UCSD-AML1 (cell line): ENCODE measurements around the gene GNG12.

ENCODE experiments used
- DNase-seq: peaks from one replicate; lab custom pipeline; 2025; ENCODE audit not compliant: unreplicated experiment; lab: John Stamatoyannopoulos, UW

Gene GNG12

DNA sequence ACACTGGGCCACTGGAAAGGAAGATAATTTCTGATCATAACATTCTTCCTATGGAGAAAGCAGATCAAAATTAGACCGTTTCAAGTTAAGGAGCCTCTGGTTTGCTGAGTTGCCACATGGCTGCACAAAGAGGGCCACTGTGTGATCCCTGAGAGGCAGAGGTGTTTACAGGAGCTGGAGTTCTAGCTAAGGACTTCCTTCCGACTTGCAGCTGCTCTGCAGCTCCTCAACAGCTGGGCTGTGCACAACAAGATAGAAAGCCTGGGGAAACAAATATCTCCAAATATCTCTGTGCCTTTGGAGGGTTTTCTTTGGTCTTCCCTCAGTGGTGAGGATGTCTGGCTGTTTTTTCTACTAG lies 121.4 kb downstream of the GNG12 start:
- no peak for DNase-seq

DNA sequence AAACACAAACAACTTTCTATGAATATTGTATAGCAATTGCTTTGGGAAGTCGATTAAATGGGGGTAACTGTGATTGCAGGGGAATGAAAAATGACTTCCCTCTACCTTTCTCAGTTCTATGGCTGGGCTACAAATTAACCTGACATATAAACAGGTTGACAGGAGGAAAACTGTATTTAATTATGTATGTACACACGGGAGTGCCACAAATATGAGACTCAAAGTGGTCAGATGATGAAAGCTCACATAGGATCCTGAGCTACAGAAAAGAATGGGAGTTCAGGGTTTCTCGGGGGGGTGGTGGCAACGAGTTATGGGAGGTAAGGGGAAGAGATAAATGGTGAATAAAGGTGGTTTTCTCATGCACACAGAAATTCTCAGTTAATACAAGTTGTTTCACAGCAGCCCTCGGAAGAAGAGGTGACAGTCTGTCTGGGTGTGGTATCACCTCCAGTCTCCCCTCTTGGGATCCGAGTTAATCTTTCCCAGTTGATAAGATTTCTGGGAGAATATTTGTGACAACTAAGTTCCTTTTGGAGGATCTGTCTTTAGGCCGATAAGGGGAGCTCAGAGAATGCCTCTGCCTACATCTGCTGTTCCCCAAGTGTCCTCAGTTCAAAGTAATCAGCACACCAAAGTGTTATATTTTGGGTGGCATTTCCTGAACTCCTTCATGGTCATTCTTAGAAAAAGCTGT lies 122.0 kb downstream of the GNG12 start:
- no peak for DNase-seq

DNA sequence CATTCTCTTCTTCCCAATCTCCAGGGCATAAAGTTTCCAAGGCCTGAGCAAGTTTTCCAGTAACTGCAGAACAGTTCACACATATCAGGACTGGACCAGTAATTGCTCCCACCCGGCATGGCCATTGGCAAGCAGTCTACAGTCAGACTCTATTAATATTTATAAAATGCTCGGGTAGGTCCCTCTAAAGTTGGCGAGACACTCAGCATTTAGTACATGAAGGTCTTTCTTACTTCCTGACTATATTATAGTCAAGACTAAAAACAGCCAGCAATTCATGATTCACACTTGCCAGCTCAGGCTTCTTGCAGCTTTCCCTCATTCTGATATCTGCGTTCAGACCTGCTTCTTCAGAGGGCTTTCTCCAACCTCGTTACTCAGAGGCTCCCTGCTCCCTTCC lies 122.8 kb downstream of the GNG12 start:
- no peak for DNase-seq

DNA sequence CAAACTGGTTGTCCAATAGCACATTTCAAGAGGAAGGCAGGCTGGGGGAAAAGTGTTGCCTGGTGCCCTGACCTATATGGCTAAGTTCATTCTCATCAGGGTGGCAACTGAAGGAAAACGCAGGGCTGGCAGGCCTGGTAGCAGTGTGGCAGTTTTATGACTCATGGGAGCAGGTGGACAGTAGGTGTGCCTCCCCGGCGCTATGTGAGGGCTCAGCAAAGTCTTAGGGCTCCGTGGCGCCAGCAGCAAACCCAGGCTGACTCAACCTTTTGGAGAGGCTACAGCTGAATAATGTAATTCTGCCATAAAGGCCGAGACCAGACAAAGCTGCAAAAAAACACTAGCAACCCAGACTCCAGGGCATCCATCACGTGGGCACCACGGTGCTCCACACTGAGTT lies 124.7 kb downstream of the GNG12 start:
- no peak for DNase-seq

GRCh38 chr1:67705735-67706453 lies 127.4 kb downstream of the GNG12 start:
- DNase-seq = no peak

- no peak for DNase-seq
These were observed 128.9 kb downstream of the GNG12 start for GRCh38 chr1:67704351-67704750.

DNA sequence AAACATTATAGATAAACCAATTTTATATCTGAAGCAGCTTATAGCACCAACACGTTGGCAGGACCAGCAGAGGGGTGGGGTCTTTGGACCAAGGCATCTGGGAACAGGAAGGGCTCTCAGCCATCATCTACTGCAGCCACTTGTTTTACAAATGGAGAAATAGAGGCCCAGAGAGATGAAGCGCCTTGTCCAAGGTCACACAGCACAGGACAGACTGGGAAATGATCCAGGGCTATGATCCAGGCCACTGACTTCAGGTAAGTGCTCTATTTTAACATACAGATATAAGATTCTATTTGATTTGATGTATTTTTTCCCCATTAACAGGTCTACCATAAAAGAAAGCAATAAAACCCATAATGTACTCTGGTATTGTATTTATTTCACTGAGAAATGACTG lies 131.4 kb downstream of the GNG12 start:
- no peak for DNase-seq

DNA sequence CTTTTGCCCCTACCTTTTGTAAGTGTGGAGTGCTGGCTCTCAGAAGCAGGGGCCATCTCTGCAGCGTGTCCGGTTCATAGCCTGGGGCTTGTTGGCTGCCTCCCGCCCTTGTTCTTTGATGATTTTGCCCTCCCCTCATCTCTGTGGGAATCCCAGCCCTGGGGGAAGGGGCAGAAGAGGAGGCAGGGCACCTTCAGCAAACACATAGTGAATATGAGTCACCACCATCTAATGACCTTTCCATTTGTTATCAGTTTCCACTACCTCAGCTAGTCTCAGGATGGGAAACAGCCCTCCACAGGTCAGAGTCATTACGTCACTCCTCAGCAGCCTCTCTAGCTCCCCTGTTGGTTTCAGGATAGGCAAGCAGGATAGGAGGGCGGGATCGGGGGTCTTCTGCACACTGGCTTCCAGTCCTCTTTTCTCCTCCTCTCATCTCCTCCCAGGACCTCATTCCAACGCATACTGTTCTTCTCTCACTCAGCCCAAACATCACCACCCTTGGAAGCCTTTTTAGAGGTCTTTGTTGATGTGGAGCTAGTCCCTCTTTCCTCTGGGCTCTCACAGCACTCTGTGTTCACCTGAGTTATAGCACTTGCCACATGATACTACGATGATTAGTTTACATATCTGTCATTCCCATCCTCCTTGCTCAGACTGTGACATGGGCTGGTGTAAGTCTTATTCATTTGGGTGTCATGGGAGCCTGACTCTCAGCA lies 132.4 kb downstream of the GNG12 start:
- peak; percentile 16 for DNase-seq

GRCh38 chr1:67700220-67700619 lies 133.0 kb downstream of the GNG12 start:
- DNase-seq = no peak

DNA sequence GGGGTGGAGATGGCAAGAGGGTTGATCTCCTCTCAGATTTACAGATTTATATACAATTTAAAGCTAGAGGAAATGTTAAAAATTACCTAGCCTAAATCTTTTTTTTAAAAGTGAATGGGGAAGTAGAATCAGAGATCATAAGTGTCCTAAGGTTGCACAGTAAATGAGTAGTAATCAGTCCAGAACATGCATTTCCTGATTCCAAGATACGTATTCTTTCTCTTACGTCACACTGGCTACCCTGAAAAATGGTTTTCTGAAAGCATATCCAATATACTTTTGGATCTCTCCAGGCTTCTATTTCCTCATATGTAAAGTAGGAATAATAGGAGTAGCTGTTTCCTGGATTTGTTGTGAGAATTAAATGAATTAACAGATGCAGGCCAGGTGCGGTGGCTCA lies 136.6 kb downstream of the GNG12 start:
- DNase-seq = no peak

GRCh38 chr1:67695963-67696362 lies 137.3 kb downstream of the GNG12 start:
- no peak for DNase-seq

DNA sequence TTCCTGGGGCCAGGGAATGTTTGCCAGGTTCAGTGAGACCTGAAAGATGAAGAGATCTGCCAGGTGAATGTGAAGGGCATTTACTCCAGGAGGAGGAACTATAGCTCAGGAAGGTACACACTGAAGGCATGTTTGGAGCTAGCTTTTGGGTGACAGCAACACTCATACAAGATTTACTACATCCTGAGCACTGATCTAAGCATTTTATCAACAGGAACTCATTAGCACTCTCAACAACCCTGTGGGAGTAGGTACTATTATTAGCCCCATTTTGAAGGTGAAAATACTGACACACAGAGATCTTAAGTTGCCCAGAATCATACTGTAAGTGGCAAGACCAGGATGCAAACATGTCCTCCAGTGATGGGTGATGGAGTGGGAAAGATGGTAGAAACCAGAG lies 141.6 kb downstream of the GNG12 start:
- DNase-seq = no peak

GRCh38 chr1:67690411-67690810 lies 142.9 kb downstream of the GNG12 start:
- no peak for DNase-seq

- no peak for DNase-seq
These were observed 143.3 kb downstream of the GNG12 start for GRCh38 chr1:67690018-67690363.

GRCh38 chr1:67689267-67690017 lies 143.8 kb downstream of the GNG12 start:
- DNase-seq = no peak

DNA sequence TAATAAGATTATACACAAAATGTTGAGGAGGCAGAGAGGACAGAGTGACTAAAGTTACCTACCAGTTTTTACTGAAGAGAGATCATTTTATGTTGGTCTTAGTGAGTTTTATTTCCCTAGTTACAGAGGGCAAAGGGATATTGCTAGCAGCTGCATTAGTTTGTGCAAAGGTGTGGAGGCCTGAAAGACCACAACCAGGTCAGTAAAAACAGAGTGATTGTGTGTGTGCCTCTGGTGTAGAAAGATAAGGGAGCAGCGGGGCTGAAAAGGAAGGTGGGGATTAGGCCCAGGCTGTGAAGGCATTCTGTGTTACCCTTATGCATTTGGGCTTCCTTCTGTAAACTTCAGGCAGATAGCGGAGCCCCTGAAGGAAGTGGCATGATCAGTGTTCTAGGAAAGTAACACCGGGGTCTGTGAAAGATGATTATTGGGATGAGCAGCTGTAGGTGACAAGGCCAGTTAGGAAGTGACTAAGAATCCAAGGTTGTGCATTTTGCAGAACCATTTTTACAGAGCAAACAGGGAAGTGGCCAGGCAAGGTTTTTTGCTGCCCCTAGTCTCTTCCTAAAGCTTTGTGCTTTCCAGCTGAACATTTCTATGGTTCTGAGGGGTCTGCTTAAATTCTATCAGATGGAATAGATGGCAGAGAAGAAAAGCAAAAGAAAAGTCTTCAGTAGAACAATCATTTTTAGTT lies 144.6 kb downstream of the GNG12 start:
- DNase-seq = peak; percentile 36

GRCh38 chr1:67687649-67688048 lies 145.6 kb downstream of the GNG12 start:
- DNase-seq = no peak

DNA sequence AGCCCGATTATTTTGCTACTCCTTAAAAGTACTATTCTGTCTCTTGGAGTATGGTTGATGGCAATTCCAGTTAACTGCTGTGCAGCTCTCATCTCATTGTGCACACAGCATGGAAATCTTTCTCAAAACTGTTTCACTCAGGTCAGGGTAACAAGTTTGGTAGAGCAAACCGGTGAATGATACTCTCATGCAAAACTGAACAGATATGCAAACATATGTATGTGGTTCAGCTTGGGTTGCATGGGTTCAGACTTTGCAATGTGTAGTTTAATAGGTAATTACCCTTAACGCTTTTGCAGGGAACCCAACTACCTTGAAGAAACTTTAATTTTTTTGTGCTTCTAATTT lies 146.1 kb downstream of the GNG12 start:
- DNase-seq = no peak

- peak; percentile 88 for DNase-seq
These were observed 146.7 kb downstream of the GNG12 start for GRCh38 chr1:67686267-67687197.
